ENCODE data around the gene OTOS.

DNA sequence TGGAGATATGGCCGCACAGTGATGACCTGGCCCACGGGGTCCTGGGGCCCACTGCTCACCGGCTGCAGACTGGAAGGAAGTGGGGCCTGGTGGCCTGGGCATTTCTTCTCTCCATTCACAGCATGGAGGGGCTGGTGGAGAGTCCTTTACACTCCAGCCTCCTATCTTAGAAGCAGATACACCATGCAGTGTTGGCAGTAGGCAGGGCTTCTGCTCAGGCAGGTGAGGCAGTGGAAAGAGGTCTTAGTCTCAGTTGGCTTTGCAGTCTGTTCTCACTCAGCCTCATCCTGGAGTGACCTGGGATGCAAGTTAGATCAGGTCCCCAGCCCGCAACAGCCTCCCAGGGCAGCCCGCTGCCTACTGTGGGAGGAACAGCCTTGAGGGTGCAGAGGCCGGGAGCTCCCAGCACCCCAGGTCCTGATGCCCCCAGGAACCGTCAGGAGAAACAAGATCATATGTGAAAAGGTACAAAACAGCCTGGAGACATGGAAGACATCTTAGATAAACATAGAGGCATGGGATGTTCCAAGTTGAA is 45.8 kb upstream of the OTOS start:
- TF ChIP-seq, protein P1, sequence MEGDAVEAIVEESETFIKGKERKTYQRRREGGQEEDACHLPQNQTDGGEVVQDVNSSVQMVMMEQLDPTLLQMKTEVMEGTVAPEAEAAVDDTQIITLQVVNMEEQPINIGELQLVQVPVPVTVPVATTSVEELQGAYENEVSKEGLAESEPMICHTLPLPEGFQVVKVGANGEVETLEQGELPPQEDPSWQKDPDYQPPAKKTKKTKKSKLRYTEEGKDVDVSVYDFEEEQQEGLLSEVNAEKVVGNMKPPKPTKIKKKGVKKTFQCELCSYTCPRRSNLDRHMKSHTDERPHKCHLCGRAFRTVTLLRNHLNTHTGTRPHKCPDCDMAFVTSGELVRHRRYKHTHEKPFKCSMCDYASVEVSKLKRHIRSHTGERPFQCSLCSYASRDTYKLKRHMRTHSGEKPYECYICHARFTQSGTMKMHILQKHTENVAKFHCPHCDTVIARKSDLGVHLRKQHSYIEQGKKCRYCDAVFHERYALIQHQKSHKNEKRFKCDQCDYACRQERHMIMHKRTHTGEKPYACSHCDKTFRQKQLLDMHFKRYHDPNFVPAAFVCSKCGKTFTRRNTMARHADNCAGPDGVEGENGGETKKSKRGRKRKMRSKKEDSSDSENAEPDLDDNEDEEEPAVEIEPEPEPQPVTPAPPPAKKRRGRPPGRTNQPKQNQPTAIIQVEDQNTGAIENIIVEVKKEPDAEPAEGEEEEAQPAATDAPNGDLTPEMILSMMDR (IDR thresholded peaks at IDR 0.05; ENCODE audit: insufficient read depth, low read depth, low read length): no peak
- no peak for TF ChIP-seq EZH2 (IDR thresholded peaks at IDR 0.05; ENCODE audit: insufficient read depth, low read length)
